ENCODE results near the gene TBCA.
"Not testable (repeated sequence)": the region's sequence is repeated elsewhere in the genome, so short reads cannot be mapped to it uniquely, and the experiment has no call there.

The TBCA gene

GRCh38 chr5:77719666-77720363 lies 56.3 kb downstream of the TBCA start:
- DNase-seq (ENCODE audit: low read depth): no peak
- no peak overlapping the region for H3K4me3 ChIP-seq (ENCODE audit: low read length)
- TF ChIP-seq CTCF (IDR thresholded peaks at IDR 0.05; ENCODE audit: insufficient read depth, low read depth, low read length, missing control alignments): no peak

GRCh38 chr5:77718934-77719610 lies 57.1 kb downstream of the TBCA start:
- TF ChIP-seq CTCF (IDR thresholded peaks at IDR 0.05; ENCODE audit: insufficient read depth, low read depth, low read length, missing control alignments): no peak
- no peak for DNase-seq (ENCODE audit: low read depth)
- no peak overlapping the region for H3K4me3 ChIP-seq (ENCODE audit: low read length)

- peak; percentile 4 for DNase-seq (ENCODE audit: low read depth)
- H3K4me3 ChIP-seq (ENCODE audit: low read length): no peak overlapping the region
- TF ChIP-seq CTCF (IDR thresholded peaks at IDR 0.05; ENCODE audit: insufficient read depth, low read depth, low read length, missing control alignments): no peak
Observed at GRCh38 chr5:77709993-77710685, 66.0 kb downstream of the TBCA start.

- H3K4me3 ChIP-seq (ENCODE audit: low read length): no peak overlapping the region
- TF ChIP-seq CTCF (IDR thresholded peaks at IDR 0.05; ENCODE audit: insufficient read depth, low read depth, low read length, missing control alignments): no peak
- no peak for DNase-seq (ENCODE audit: low read depth)
Observed at GRCh38 chr5:77709340-77709739, 66.8 kb downstream of the TBCA start.

GRCh38 chr5:77707791-77708190 lies 68.3 kb downstream of the TBCA start:
- no peak overlapping the region for H3K4me3 ChIP-seq (ENCODE audit: low read length)
- no peak for TF ChIP-seq CTCF (IDR thresholded peaks at IDR 0.05; ENCODE audit: insufficient read depth, low read depth, low read length, missing control alignments)
- no peak for DNase-seq (ENCODE audit: low read depth)

- H3K4me3 ChIP-seq (ENCODE audit: low read length): not testable (repeated sequence)
- DNase-seq (ENCODE audit: low read depth): peak; percentile 28
Observed at GRCh38 chr5:77699569-77699968, 76.6 kb downstream of the TBCA start.

- no peak for TF ChIP-seq CTCF (IDR thresholded peaks at IDR 0.05; ENCODE audit: insufficient read depth, low read depth, low read length, missing control alignments)
- DNase-seq (ENCODE audit: low read depth): no peak
- H3K4me3 ChIP-seq (ENCODE audit: low read length): no peak overlapping the region
Observed at GRCh38 chr5:77698920-77699319, 77.2 kb downstream of the TBCA start.

Data from epithelial cell of esophagus (primary cell).